H9 (cell line): ENCODE data around the gene EPHA8. TPM values are rescaled to one million over a fixed set of nuclear protein-coding genes. Genes with fewer than 3 reads are reported as not detected.

Experiments used
- DNase-seq: peaks from one replicate; pipeline ENCODE4 v3.0.0-alpha.2; 2017
- H2AFZ ChIP-seq: one replicate; pipeline ENCODE4 v1.6.1; 2013; ENCODE audit warnings: mild to moderate bottlenecking, low read length, control low read depth, moderate library complexity
- H2AK5ac ChIP-seq: 2 replicates; pipeline ENCODE4 v1.6.1; 2013; ENCODE audit warnings: low read length, control low read depth, mixed read lengths; ENCODE audit not compliant: insufficient read length
- H2BK120ac ChIP-seq: one replicate; pipeline ENCODE4 v1.6.1; 2013; ENCODE audit warnings: low read depth, mild to moderate bottlenecking, low read length, control low read depth, inconsistent platforms; ENCODE audit not compliant: poor library complexity, severe bottlenecking
- H2BK12ac ChIP-seq: 2 replicates; pipeline ENCODE4 v1.6.1; 2013; ENCODE audit warnings: low read length, control low read depth, mixed read lengths, low read depth; ENCODE audit not compliant: insufficient read length
- H2BK15ac ChIP-seq: 2 replicates; pipeline ENCODE4 v1.6.1; 2013; ENCODE audit warnings: low read depth, low read length, control low read depth
- H2BK20ac ChIP-seq: one replicate; pipeline ENCODE4 v1.6.1; 2013; ENCODE audit warnings: low read depth, mild to moderate bottlenecking, low read length, control low read depth, inconsistent platforms; ENCODE audit not compliant: poor library complexity, severe bottlenecking
- H2BK5ac ChIP-seq: 2 replicates; pipeline ENCODE4 v1.6.1; 2013; ENCODE audit warnings: low read length, control low read depth, mixed read lengths; ENCODE audit not compliant: insufficient read length
- H3K14ac ChIP-seq: 2 replicates; pipeline ENCODE4 v1.6.1; 2013; ENCODE audit warnings: low read length, control low read depth; ENCODE audit not compliant: insufficient read depth
- H3K18ac ChIP-seq: 2 replicates; pipeline ENCODE4 v1.6.1; 2013; ENCODE audit warnings: low read depth, mild to moderate bottlenecking, mixed read lengths, low read length, control low read depth; ENCODE audit not compliant: insufficient read length
- H3K23ac ChIP-seq: 2 replicates; pipeline ENCODE4 v1.6.1; 2013; ENCODE audit warnings: low read length, control low read depth, mixed read lengths, low read depth; ENCODE audit not compliant: insufficient read length
- H3K23me2 ChIP-seq: 2 replicates; pipeline ENCODE4 v1.6.1; 2013; ENCODE audit warnings: low read depth, mild to moderate bottlenecking, mixed read lengths, low read length, control low read depth; ENCODE audit not compliant: insufficient read length, poor library complexity, severe bottlenecking
- H3K27ac ChIP-seq: 2 replicates; pipeline ENCODE4 v1.5.1; 2013; ENCODE audit warnings: low read length, control low read depth, mixed read lengths, low read depth; ENCODE audit not compliant: insufficient read length
- H3K27me3 ChIP-seq: 2 replicates; pipeline ENCODE4 v1.6.1; 2013; ENCODE audit warnings: low read length, control low read depth, inconsistent platforms; ENCODE audit not compliant: insufficient read depth
- H3K4ac ChIP-seq: 2 replicates; pipeline ENCODE4 v1.6.1; 2013; ENCODE audit warnings: low read depth, mild to moderate bottlenecking, control low read depth, inconsistent platforms, low read length, moderate library complexity
- H3K4me1 ChIP-seq: 2 replicates; pipeline ENCODE4 v1.6.1; 2013; ENCODE audit warnings: low read length, control low read depth, inconsistent platforms; ENCODE audit not compliant: insufficient read depth
- H3K4me2 ChIP-seq: 2 replicates; pipeline ENCODE4 v1.6.1; 2013; ENCODE audit warnings: low read length, control low read depth, mixed read lengths; ENCODE audit not compliant: insufficient read length, insufficient read depth
- H3K56ac ChIP-seq: 2 replicates; pipeline ENCODE4 v1.6.1; 2013; ENCODE audit warnings: low read depth, mild to moderate bottlenecking, mixed read lengths, low read length, control low read depth; ENCODE audit not compliant: insufficient read length
- H3K79me1 ChIP-seq: 2 replicates; pipeline ENCODE4 v1.6.1; 2013; ENCODE audit warnings: low read depth, mild to moderate bottlenecking, moderate library complexity, low read length, control low read depth, inconsistent platforms; ENCODE audit not compliant: insufficient read depth, poor library complexity, severe bottlenecking
- H3K79me2 ChIP-seq: 2 replicates; pipeline ENCODE4 v1.6.1; 2013; ENCODE audit warnings: low read length, control low read depth, inconsistent platforms; ENCODE audit not compliant: insufficient read depth
- H3K9ac ChIP-seq: 2 replicates; pipeline ENCODE4 v1.6.1; 2013; ENCODE audit warnings: low read length, control low read depth, mixed read lengths; ENCODE audit not compliant: insufficient read length; ENCODE audit errors: extremely low read depth
- H3K9me3 ChIP-seq: one replicate; pipeline ENCODE4 v1.6.1; 2013; ENCODE audit warnings: low read depth, low read length, inconsistent platforms; ENCODE audit not compliant: control insufficient read depth
- H3T11ph ChIP-seq: one replicate; pipeline ENCODE4 v1.6.1; 2013; ENCODE audit warnings: mild to moderate bottlenecking, low read length, control low read depth, inconsistent platforms
- H4K20me1 ChIP-seq: one replicate; pipeline ENCODE4 v1.6.1; 2013; ENCODE audit not compliant: control insufficient read depth, insufficient read length, insufficient read depth
- H4K5ac ChIP-seq: 2 replicates; pipeline ENCODE4 v1.6.1; 2013; ENCODE audit warnings: low read depth, mild to moderate bottlenecking, mixed read lengths, low read length, control low read depth; ENCODE audit not compliant: insufficient read length
- H4K8ac ChIP-seq: replicated peaks from 2 replicates; pipeline ENCODE4 v1.6.1; 2013; ENCODE audit warnings: low read length, control low read depth, mixed read lengths, low read depth; ENCODE audit not compliant: insufficient read length
- H4K91ac ChIP-seq: 2 replicates; pipeline ENCODE4 v1.6.1; 2013; ENCODE audit warnings: low read depth, mild to moderate bottlenecking, moderate library complexity, mixed read lengths, low read length, control low read depth; ENCODE audit not compliant: insufficient read length
- H3K27ac Mint-ChIP-seq, 3 experiments: 2 replicates in 2 of 3; 3 replicates in 1 of 3; pipeline ENCODE4 v1.8.0; 2020 to 2021; ENCODE audit warnings: mixed read lengths in 3 of 3, mild to moderate bottlenecking in 1 of 3, moderate library complexity in 1 of 3
- H3K27me3 Mint-ChIP-seq: 2 replicates; pipeline ENCODE4 v1.8.0; 2021; ENCODE audit warnings: low read depth, mild to moderate bottlenecking, moderate library complexity, mixed read lengths
- H3K36me3 Mint-ChIP-seq, 3 experiments: 2 replicates in 2 of 3; 3 replicates in 1 of 3; pipeline ENCODE4 v1.8.0; 2020 to 2021; ENCODE audit warnings: low read depth in 3 of 3, mixed read lengths in 3 of 3; ENCODE audit not compliant: insufficient read depth in 1 of 3
- H3K4me1 Mint-ChIP-seq, 2 experiments: 2 replicates each; pipeline ENCODE4 v1.8.0; 2020; ENCODE audit warnings: mixed read lengths in 2 of 2
- H3K4me3 Mint-ChIP-seq, 2 experiments: 2 replicates in 1 of 2; 3 replicates in 1 of 2; pipeline ENCODE4 v1.8.0; 2020 to 2021; ENCODE audit warnings: mild to moderate bottlenecking in 2 of 2, mixed read lengths in 2 of 2, moderate library complexity in 1 of 2
- H3K9me3 Mint-ChIP-seq, 2 experiments: 2 replicates in 1 of 2; 3 replicates in 1 of 2; pipeline ENCODE4 v1.8.0; 2020; ENCODE audit warnings: mild to moderate bottlenecking in 2 of 2, mixed read lengths in 2 of 2, moderate library complexity in 1 of 2
- CTCF ChIP-seq: fragments of 200-600 bp; sonication (generic); conservative IDR thresholded peaks from 3 replicates; pipeline ENCODE4 v1.8.0; 2021; ENCODE audit warnings: antibody characterized with exemption, mild to moderate bottlenecking
- WGBS: extraction: QIAGEN DNeasy Blood & Tissue Kit; methylation state at CpG from one replicate; pipeline ENCODE4 v1.1.7; 2013; ENCODE audit warnings: missing lambda C conversion rate, low lambda C conversion rate, mixed read lengths; ENCODE audit not compliant: insufficient read length; ENCODE audit errors: extremely low coverage; 5-methylcytosine and 5-hydroxymethylcytosine counted together
- total RNA-seq: library from RNA; stranded (reverse); gene quantifications from 2 replicates; pipeline ENCODE4 v1.2.1, GENCODE V29; 2021

EPHA8 gene
- total RNA-seq, 1 experiment from 2014 or later: 3.4 TPM

DNA sequence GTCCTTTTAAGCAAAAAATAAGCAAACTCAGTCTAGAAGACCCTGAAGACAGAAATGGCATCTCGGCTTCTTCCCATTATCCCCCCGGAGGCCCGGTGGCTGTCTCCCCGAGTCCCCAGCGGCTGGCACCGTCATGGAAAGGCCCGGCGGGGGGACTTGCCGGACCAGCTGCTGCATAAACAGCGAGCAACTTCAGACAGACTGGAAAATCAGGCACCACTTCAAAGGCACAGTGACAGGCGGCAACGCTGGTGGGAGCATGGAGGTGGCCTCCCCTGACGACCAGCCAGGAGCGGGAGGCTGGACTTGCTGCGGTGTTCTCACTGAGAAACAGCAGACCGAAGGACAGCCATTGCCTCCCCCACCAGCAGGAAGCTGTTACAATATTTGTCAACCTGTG, 54.8 kb downstream of the EPHA8 start:
- Mint-ChIP-seq H3K4me1 (peaks cover 10 to 28% of the 10 kb centered on the region in 2 experiments), H3K36me3 (no peaks in the 10 kb centered on the region), H3K27me3 (peaks cover 30% of the 10 kb centered on the region), H3K27ac (no peak overlapping the region), H3K4me3 (no peak overlapping the region), H3K9me3 (no peaks in the 10 kb centered on the region; a peak in 1 of 5 replicates)
- Histone ChIP-seq H3K23me2 (no peaks in the 10 kb centered on the region), H3K4me2 (no peak overlapping the region), H4K91ac (no peak overlapping the region), H3T11ph (no peak overlapping the region), H4K20me1 (no peaks in the 10 kb centered on the region), H3K23ac (no peak overlapping the region), H2BK15ac (no peak overlapping the region), H3K4ac (no peak overlapping the region), H2BK12ac (no peak overlapping the region), H3K18ac (no peak overlapping the region), H3K27me3 (no peaks in the 10 kb centered on the region), H3K56ac (no peak overlapping the region), H3K4me1 (no peaks in the 10 kb centered on the region; the same call in 1 of the 2 replicates), H3K79me2 (no peaks in the 10 kb centered on the region), H2AK5ac (no peak overlapping the region), H2AFZ (no peak overlapping the region), H3K9ac (no peak overlapping the region), H4K8ac (no peak overlapping the region), H3K79me1 (no peaks in the 10 kb centered on the region), H3K14ac (no peak overlapping the region; the same call in 1 of the 2 replicates), H2BK20ac (no peak overlapping the region), H4K5ac (no peak overlapping the region), H3K27ac (no peak overlapping the region), H2BK120ac (no peak overlapping the region), H3K9me3 (no peaks in the 10 kb centered on the region), H2BK5ac (no peak overlapping the region)
- WGBS: no CpG with 5 or more reads among the region's 16 CpGs
- no peak for DNase-seq
- no peak for TF ChIP-seq CTCF
